Nephron progenitor cell (in vitro differentiated cells): ENCODE results near the gene TEX28.
A peak's percentile ranks its signal among the peaks of the same experiment; 100 is the strongest.

Experiments used
- DNase-seq: peaks from one replicate; pipeline ENCODE4 v3.0.0; 2021
- H3K27ac Mint-ChIP-seq: 2 replicates; pipeline ENCODE4 v1.8.0; 2021; ENCODE audit warnings: mild to moderate bottlenecking, moderate library complexity, mixed read lengths
- H3K27me3 Mint-ChIP-seq: 2 replicates; pipeline ENCODE4 v1.8.0; 2021; ENCODE audit warnings: mild to moderate bottlenecking, low read depth, mixed read lengths; ENCODE audit not compliant: poor library complexity
- H3K36me3 Mint-ChIP-seq: 2 replicates; pipeline ENCODE4 v1.8.0; 2021; ENCODE audit warnings: low read depth, mixed read lengths
- H3K4me1 Mint-ChIP-seq: 2 replicates; pipeline ENCODE4 v1.8.0; 2021; ENCODE audit warnings: mixed read lengths
- H3K4me3 Mint-ChIP-seq: 2 replicates; pipeline ENCODE4 v1.8.0; 2021; ENCODE audit warnings: mild to moderate bottlenecking, moderate library complexity, mixed read lengths
- H3K9me3 Mint-ChIP-seq: 2 replicates; pipeline ENCODE4 v1.8.0; 2021; ENCODE audit warnings: mild to moderate bottlenecking, moderate library complexity, mixed read lengths
- CTCF ChIP-seq: fragments of 200-600 bp; sonication (generic); IDR thresholded peaks from 2 replicates; pipeline ENCODE4 v1.5.0; 2021; ENCODE audit warnings: antibody characterized with exemption

Gene TEX28

GRCh38 chrX:154322890-154323289 is 28.0 kb upstream of the TEX28 start:
- peaks cover 74% of the 10 kb centered on the region for H3K9me3 Mint-ChIP-seq
- peaks cover 39% of the 10 kb centered on the region for H3K4me1 Mint-ChIP-seq
- no peak for TF ChIP-seq CTCF
- no peaks in the 10 kb centered on the region for H3K36me3 Mint-ChIP-seq
- no peak overlapping the region for H3K4me3 Mint-ChIP-seq
- DNase-seq = no peak
- peaks cover 21% of the 10 kb centered on the region for H3K27me3 Mint-ChIP-seq
- no peak overlapping the region for H3K27ac Mint-ChIP-seq

GRCh38 chrX:154321594-154321993 is 26.7 kb upstream of the TEX28 start:
- Mint-ChIP-seq H3K27me3 (peaks cover 21% of the 10 kb centered on the region), H3K27ac (no peak overlapping the region), H3K4me3 (no peak overlapping the region), H3K36me3 (no peaks in the 10 kb centered on the region), H3K4me1 (peaks cover 35% of the 10 kb centered on the region), H3K9me3 (peaks cover 73% of the 10 kb centered on the region)
- no peak for DNase-seq
- no peak for TF ChIP-seq CTCF

- no peak for DNase-seq
- Mint-ChIP-seq H3K9me3 (peaks cover 69% of the 10 kb centered on the region), H3K27ac (no peak overlapping the region), H3K27me3 (peaks cover 21% of the 10 kb centered on the region), H3K4me3 (no peak overlapping the region), H3K4me1 (peaks cover 31% of the 10 kb centered on the region), H3K36me3 (no peaks in the 10 kb centered on the region)
- no peak for TF ChIP-seq CTCF
Measured at GRCh38 chrX:154321152-154321551, 26.2 kb upstream of the TEX28 start.

- Mint-ChIP-seq H3K36me3 (no peaks in the 10 kb centered on the region), H3K9me3 (peaks cover 65% of the 10 kb centered on the region), H3K27ac (no peak overlapping the region), H3K4me1 (peaks cover 23% of the 10 kb centered on the region), H3K27me3 (peaks cover 21% of the 10 kb centered on the region), H3K4me3 (no peak overlapping the region)
- no peak for DNase-seq
- no peak for TF ChIP-seq CTCF
Measured at GRCh38 chrX:154320406-154320805, 25.5 kb upstream of the TEX28 start.

- Mint-ChIP-seq H3K4me3 (no peak overlapping the region), H3K27ac (no peak overlapping the region), H3K4me1 (peaks cover 18% of the 10 kb centered on the region), H3K27me3 (peaks cover 14% of the 10 kb centered on the region), H3K36me3 (no peaks in the 10 kb centered on the region), H3K9me3 (peaks cover 67% of the 10 kb centered on the region)
- TF ChIP-seq CTCF = peak; percentile 21
- DNase-seq = peak; percentile 20
Measured at GRCh38 chrX:154317391-154317995, 22.6 kb upstream of the TEX28 start.

- H3K27me3 Mint-ChIP-seq = peaks cover 12% of the 10 kb centered on the region
- H3K27ac Mint-ChIP-seq = no peak overlapping the region
- H3K4me1 Mint-ChIP-seq = peaks cover 33% of the 10 kb centered on the region
Measured at GRCh38 chrX:154315416-154315815, 20.5 kb upstream of the TEX28 start.

More at GRCh38 chrX:154315416-154315815, 20.5 kb upstream of the TEX28 start:
- H3K4me3 Mint-ChIP-seq = no peak overlapping the region
- H3K36me3 Mint-ChIP-seq = no peaks in the 10 kb centered on the region
- H3K9me3 Mint-ChIP-seq = peaks cover 69% of the 10 kb centered on the region
- DNase-seq = no peak
- no peak for TF ChIP-seq CTCF
